ENCODE results near the gene MANBA.
A peak's percentile ranks its signal among the peaks of the same experiment; 100 is the strongest.
"Not testable (repeated sequence)": the region's sequence is repeated elsewhere in the genome, so short reads cannot be mapped to it uniquely, and the experiment has no call there.

Gene MANBA

GRCh38 chr4:102619021-102619420 is 141.7 kb downstream of the MANBA start:
- not testable (repeated sequence) for DNase-seq

GRCh38 chr4:102616636-102617035 is 144.1 kb downstream of the MANBA start:
- DNase-seq = no peak

- no peak for DNase-seq
Measured at GRCh38 chr4:102614801-102615200, 146.0 kb downstream of the MANBA start.

- no peak for DNase-seq
Measured at GRCh38 chr4:102612824-102613366, 147.9 kb downstream of the MANBA start.

GRCh38 chr4:102612210-102612609 is 148.6 kb downstream of the MANBA start:
- DNase-seq = no peak

- peak; percentile 78 for DNase-seq
Measured at GRCh38 chr4:102610476-102610875, 150.3 kb downstream of the MANBA start.

- no peak for DNase-seq
Measured at GRCh38 chr4:102610007-102610406, 150.8 kb downstream of the MANBA start.

- no peak for DNase-seq
Measured at GRCh38 chr4:102608190-102608589, 152.6 kb downstream of the MANBA start.

- DNase-seq = no peak
Measured at GRCh38 chr4:102606846-102607450, 153.8 kb downstream of the MANBA start.

- no peak for DNase-seq
Measured at GRCh38 chr4:102606261-102606660, 154.5 kb downstream of the MANBA start.

GRCh38 chr4:102604222-102604940 is 156.4 kb downstream of the MANBA start:
- no peak for DNase-seq

GRCh38 chr4:102601586-102602227 is 159.1 kb downstream of the MANBA start:
- no peak for DNase-seq

GRCh38 chr4:102600689-102601088 is 160.1 kb downstream of the MANBA start:
- DNase-seq = no peak

GRCh38 chr4:102599886-102600285 is 160.9 kb downstream of the MANBA start:
- no peak for DNase-seq

- no peak for DNase-seq
Measured at GRCh38 chr4:102599455-102599854, 161.3 kb downstream of the MANBA start.

- no peak for DNase-seq
Measured at GRCh38 chr4:102598762-102599374, 161.9 kb downstream of the MANBA start.

GRCh38 chr4:102598086-102598761 is 162.5 kb downstream of the MANBA start:
- no peak for DNase-seq

- no peak for DNase-seq
Measured at GRCh38 chr4:102596532-102596931, 164.2 kb downstream of the MANBA start.

- no peak for DNase-seq
Measured at GRCh38 chr4:102594000-102594399, 166.8 kb downstream of the MANBA start.

GRCh38 chr4:102593147-102593546 is 167.6 kb downstream of the MANBA start:
- no peak for DNase-seq

- no peak for DNase-seq
Measured at GRCh38 chr4:102592256-102592655, 168.5 kb downstream of the MANBA start.

- no peak for DNase-seq
Measured at GRCh38 chr4:102589743-102590142, 171.0 kb downstream of the MANBA start.

- no peak for DNase-seq
Measured at GRCh38 chr4:102586644-102587021, 174.1 kb downstream of the MANBA start.
